HL-60 (cell line): ENCODE data around the gene VPS26A.
"Not testable (repeated sequence)": the region's sequence is repeated elsewhere in the genome, so short reads cannot be mapped to it uniquely, and the experiment has no call there.

Experiments
- DNase-seq, 2 experiments: peaks; one replicate each; pipeline ENCODE4 v3.0.0-alpha.2; 2010 to 2020; ENCODE audit warnings: low read depth in 1 of 2, low spot score in 1 of 2
- H3K27ac ChIP-seq: fragments of 250-450 bp; sonication (Bioruptor Pico); replicated peaks from 2 replicates; pipeline ENCODE4 v1.5.1; 2020; ENCODE audit warnings: mild to moderate bottlenecking, moderate library complexity
- H3K27me3 ChIP-seq: fragments of 250-450 bp; sonication (Bioruptor Pico); 2 replicates; pipeline ENCODE4 v1.5.1; 2021; ENCODE audit warnings: mild to moderate bottlenecking, moderate library complexity; ENCODE audit not compliant: insufficient read depth, poor library complexity, severe bottlenecking
- H3K4me3 ChIP-seq: replicated peaks from 2 replicates; pipeline ENCODE4 v1.5.1; 2011; ENCODE audit warnings: mild to moderate bottlenecking, control low read depth, low read length; ENCODE audit not compliant: insufficient read depth
- CTCF ChIP-seq: IDR thresholded peaks from one replicate; pipeline ENCODE4 v1.5.1; 2011; ENCODE audit warnings: low read length, control low read depth, inconsistent platforms; ENCODE audit not compliant: insufficient read depth
- GABPA ChIP-seq: IDR thresholded peaks from 2 replicates; pipeline ENCODE4 v1.6.1; 2012; ENCODE audit warnings: low read depth
- POLR2AphosphoS5 ChIP-seq: IDR thresholded peaks from 2 replicates; pipeline ENCODE4 v1.6.1; 2012; ENCODE audit warnings: low read depth
- REST ChIP-seq: IDR thresholded peaks from 2 replicates; pipeline ENCODE4 v1.6.1; 2012; ENCODE audit warnings: low read depth; ENCODE audit not compliant: insufficient replicate concordance
- SPI1 ChIP-seq: IDR thresholded peaks from 2 replicates; pipeline ENCODE4 v1.6.1; 2012; ENCODE audit warnings: low read depth, mild to moderate bottlenecking, borderline replicate concordance

The VPS26A gene

GRCh38 chr10:69141304-69141703 is 17.3 kb downstream of the VPS26A start:
- H3K27me3 ChIP-seq, result no peaks in the 10 kb centered on the region
- no peak for TF ChIP-seq POLR2AphosphoS5
- TF ChIP-seq REST, result no peak
- TF ChIP-seq CTCF, result no peak
- no peak for TF ChIP-seq GABPA
- TF ChIP-seq SPI1, result no peak
- H3K27ac ChIP-seq, result no peak overlapping the region
- DNase-seq, result no peak
- H3K4me3 ChIP-seq, result no peak overlapping the region

- not testable (repeated sequence) for DNase-seq, H3K4me3 ChIP-seq, H3K27me3 ChIP-seq, H3K27ac ChIP-seq
Observed at GRCh38 chr10:69142074-69142473, 18.1 kb downstream of the VPS26A start.

GRCh38 chr10:69142983-69143382 is 19.0 kb downstream of the VPS26A start:
- TF ChIP-seq REST, result no peak
- no peak for TF ChIP-seq GABPA
- TF ChIP-seq POLR2AphosphoS5, result no peak
- TF ChIP-seq CTCF, result no peak
- Histone ChIP-seq H3K27me3 (no peaks in the 10 kb centered on the region), H3K27ac (no peak overlapping the region), H3K4me3 (no peak overlapping the region)
- DNase-seq, result no peak

GRCh38 chr10:69145329-69145728 is 21.4 kb downstream of the VPS26A start:
- H3K27me3 ChIP-seq, result no peaks in the 10 kb centered on the region
- DNase-seq, result no peak

More at GRCh38 chr10:69145329-69145728, 21.4 kb downstream of the VPS26A start:
- H3K4me3 ChIP-seq, result no peak overlapping the region
- TF ChIP-seq GABPA, result no peak
- TF ChIP-seq SPI1, result no peak
- no peak for TF ChIP-seq POLR2AphosphoS5
- TF ChIP-seq CTCF, result no peak
- TF ChIP-seq REST, result no peak
- no peak overlapping the region for H3K27ac ChIP-seq
